Cardiac muscle cell (in vitro differentiated cells and primary cell): Measurements from ENCODE around the gene BDP1. TPM values are rescaled to one million over a fixed set of nuclear protein-coding genes. Genes with fewer than 3 reads are reported as not detected.
"Not testable (repeated sequence)": the region's sequence is repeated elsewhere in the genome, so short reads cannot be mapped to it uniquely, and the experiment has no call there.

Experiments
- DNase-seq, 2 donors: peaks; one replicate each; pipeline versions ENCODE4 v3.0.0 to v3.0.0-alpha.2; 2010 to 2017; ENCODE audit warnings: low read depth in 1 of 2, low spot score in 1 of 2
- H3K27ac ChIP-seq: fragments of 200-600 bp; sonication (generic); 2 replicates; pipeline ENCODE4 v1.5.1; 2016
- H3K27me3 ChIP-seq: fragments of 200-600 bp; sonication (generic); 2 replicates; pipeline ENCODE4 v1.6.0; 2016; ENCODE audit warnings: control low read depth
- H3K36me3 ChIP-seq: fragments of 200-600 bp; sonication (generic); 2 replicates; pipeline ENCODE4 v1.5.1; 2016; ENCODE audit warnings: control low read depth
- H3K4me1 ChIP-seq: fragments of 200-600 bp; sonication (generic); 2 replicates; pipeline ENCODE4 v1.8.1; 2017; ENCODE audit warnings: low read depth, mild to moderate bottlenecking, mixed run types
- H3K4me3 ChIP-seq: fragments of 200-600 bp; sonication (generic); 2 replicates; pipeline ENCODE4 v1.5.1; 2016; ENCODE audit warnings: mild to moderate bottlenecking
- H3K9me3 ChIP-seq: fragments of 200-600 bp; sonication (generic); 2 replicates; pipeline ENCODE4 v1.5.1; 2017; ENCODE audit warnings: low read depth, mild to moderate bottlenecking, control low read depth
- CTCF ChIP-seq: IDR thresholded peaks from 2 replicates; pipeline ENCODE4 v1.5.1; 2012; ENCODE audit warnings: low read depth, mild to moderate bottlenecking, low read length
- polyA plus RNA-seq: library from polyadenylated mRNA; unstranded; fragments of >200 nt; fragmentation: Nextera tagmentation; extraction: Ambion mirVana; gene quantifications from 2 replicates; pipeline ENCODE4 v1.2.1, GENCODE V29; 2016
- total RNA-seq: library from RNA; depleted of rRNA; stranded (reverse); fragments of >200 nt; gene quantifications from 2 replicates; pipeline ENCODE4 v1.2.3, GENCODE V29; 2016

The BDP1 gene
- total and polyA plus RNA-seq, 2 experiments from 2014 or later = 18.4 to 24.5 TPM

GRCh38 chr5:71503536-71503935, 48.1 kb downstream of the BDP1 start:
- no peak for TF ChIP-seq CTCF
- H3K27me3 ChIP-seq = no peaks in the 10 kb centered on the region
- H3K4me3 ChIP-seq = no peak overlapping the region
- H3K36me3 ChIP-seq = peaks cover 78% of the 10 kb centered on the region
- H3K4me1 ChIP-seq = no peaks in the 10 kb centered on the region
- no peak overlapping the region for H3K27ac ChIP-seq
- DNase-seq = no peak
- no peaks in the 10 kb centered on the region for H3K9me3 ChIP-seq

- Histone ChIP-seq H3K36me3 (peaks cover 49% of the 10 kb centered on the region), H3K4me3 (no peak overlapping the region), H3K4me1 (no peaks in the 10 kb centered on the region), H3K9me3 (no peaks in the 10 kb centered on the region), H3K27ac (no peak overlapping the region), H3K27me3 (no peaks in the 10 kb centered on the region)
- DNase-seq = no peak
- no peak for TF ChIP-seq CTCF
Observed at GRCh38 chr5:71522151-71522550, 66.7 kb downstream of the BDP1 start.

DNA sequence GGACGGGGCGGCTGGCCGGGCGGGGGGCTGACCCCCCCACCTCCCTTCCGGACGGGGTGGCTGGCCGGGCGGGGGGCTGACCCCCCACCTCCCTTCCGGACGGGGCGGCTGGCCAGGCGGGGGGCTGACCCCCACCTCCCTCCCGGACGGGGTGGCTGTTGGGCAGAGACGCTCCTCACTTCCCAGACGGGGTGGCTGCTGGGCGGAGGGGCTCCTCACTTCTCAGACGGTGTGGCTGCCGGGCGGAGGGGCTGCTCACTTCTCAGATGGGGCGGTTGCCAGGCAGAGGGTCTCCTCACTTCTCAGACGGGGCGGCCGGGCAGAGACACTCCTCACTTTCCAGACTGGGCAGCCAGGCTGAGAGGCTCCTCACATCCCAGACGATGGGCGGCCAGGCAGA, 70.2 kb downstream of the BDP1 start:
- not testable (repeated sequence) for H3K27me3 ChIP-seq, H3K4me1 ChIP-seq, H3K4me3 ChIP-seq, DNase-seq, H3K9me3 ChIP-seq, H3K27ac ChIP-seq
- peaks cover 39% of the 10 kb centered on the region for H3K36me3 ChIP-seq

DNA sequence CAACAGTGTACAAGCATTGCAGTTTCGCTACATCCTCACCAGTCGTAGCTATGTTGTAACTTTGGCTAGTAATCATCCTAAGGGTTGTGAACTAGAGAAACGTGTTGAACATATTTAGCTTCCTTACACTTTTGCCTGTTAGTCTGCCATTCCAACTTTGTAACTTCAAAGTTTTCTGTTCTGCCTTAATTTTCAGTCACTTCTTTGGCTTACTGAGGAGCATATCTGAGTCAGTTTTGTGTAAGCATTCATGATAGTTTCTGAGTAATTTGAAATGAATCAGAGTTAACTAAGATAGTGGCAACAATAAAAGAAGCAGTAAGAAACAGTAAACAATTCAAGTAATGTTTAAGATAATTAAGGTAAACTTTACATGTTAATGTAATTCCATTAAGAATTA, 72.8 kb downstream of the BDP1 start:
- peaks cover 40% of the 10 kb centered on the region for H3K36me3 ChIP-seq
- no peaks in the 10 kb centered on the region for H3K9me3 ChIP-seq
- peak in 1 of 2 donors; percentile 23 for DNase-seq
- H3K27me3 ChIP-seq = no peaks in the 10 kb centered on the region
- H3K4me3 ChIP-seq = no peak overlapping the region
- no peak overlapping the region for H3K27ac ChIP-seq
- H3K4me1 ChIP-seq = no peaks in the 10 kb centered on the region
- no peak for TF ChIP-seq CTCF

DNA sequence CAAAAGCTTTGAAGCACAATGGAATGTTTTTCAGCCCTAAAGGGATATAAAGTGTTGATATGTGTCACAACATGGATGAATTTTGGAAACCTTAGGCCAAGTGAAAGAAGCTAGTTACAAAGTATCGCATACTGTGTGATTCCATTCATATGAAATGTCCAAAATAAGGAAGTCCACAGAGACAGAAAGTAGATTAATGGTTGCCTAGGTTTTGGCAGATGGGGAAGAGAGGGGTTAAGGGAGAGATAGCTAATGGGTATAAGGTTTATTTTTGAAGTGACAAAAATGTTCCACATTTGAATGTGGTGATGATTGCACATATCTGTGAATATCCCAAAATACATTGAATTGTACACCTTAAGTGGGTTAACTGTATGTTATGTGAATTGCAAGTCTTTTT, 74.2 kb downstream of the BDP1 start:
- no peak for DNase-seq
- H3K27ac ChIP-seq = no peak overlapping the region
- no peaks in the 10 kb centered on the region for H3K4me1 ChIP-seq
- H3K27me3 ChIP-seq = no peaks in the 10 kb centered on the region
- no peak for TF ChIP-seq CTCF
- H3K4me3 ChIP-seq = no peak overlapping the region
- H3K36me3 ChIP-seq = peaks cover 34% of the 10 kb centered on the region
- H3K9me3 ChIP-seq = no peaks in the 10 kb centered on the region

DNA sequence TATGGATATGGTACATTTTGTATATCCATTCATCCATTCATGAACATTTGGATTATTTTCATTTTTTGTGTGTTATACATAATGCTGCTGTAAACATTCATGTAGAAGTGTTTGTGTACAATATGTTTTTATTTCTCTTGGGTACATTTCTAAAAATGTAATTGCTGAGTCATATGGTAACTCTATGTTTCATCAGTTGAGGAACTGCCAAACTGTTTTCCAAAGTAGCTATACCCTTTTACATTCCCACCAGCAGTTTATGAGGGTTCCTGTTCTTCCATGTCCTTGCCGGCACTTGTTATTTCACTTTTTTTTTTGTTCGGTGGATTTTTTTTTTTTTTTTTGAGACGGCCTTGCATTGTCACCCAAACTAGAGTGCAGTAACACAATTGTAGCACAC, 77.7 kb downstream of the BDP1 start:
- H3K36me3 ChIP-seq = peaks cover 37% of the 10 kb centered on the region

More for the DNA sequence above, 77.7 kb downstream of the BDP1 start:
- Histone ChIP-seq H3K27me3 (no peaks in the 10 kb centered on the region), H3K27ac (no peak overlapping the region), H3K9me3 (no peaks in the 10 kb centered on the region), H3K4me3 (no peak overlapping the region), H3K4me1 (no peaks in the 10 kb centered on the region)
- DNase-seq = peak in 1 of 2 donors; percentile 39
- no peak for TF ChIP-seq CTCF
